Common myeloid progenitor, CD34-positive (primary cell): ENCODE data around the gene PPP1R1B.
A peak's percentile ranks its signal among the peaks of the same experiment; 100 is the strongest.

Experiments used
- CTCF ChIA-PET: fragments of 350-600 bp; sonication (Branson Sonifier 250); formaldehyde crosslinking; loops from one replicate; lab custom pipeline; 2021; ENCODE audit warnings: antibody characterized with exemption; lab: Charles Lee
- POLR2A ChIA-PET: fragments of 350-600 bp; sonication (Branson Sonifier 250); formaldehyde crosslinking; loops from one replicate; lab custom pipeline; 2021; ENCODE audit warnings: antibody characterized with exemption; lab: Charles Lee
- DNase-seq, 3 donors: peaks; one replicate each; pipeline versions ENCODE4 v3.0.0 to v3.0.0-alpha.2; 2013
- H3K27ac ChIP-seq, 2 experiments: 1 replicate in 1 of 2; 2 replicates in 1 of 2; pipeline ENCODE4 v1.7.0; 2013; ENCODE audit warnings: inconsistent platforms in 2 of 2, low read length in 2 of 2, mild to moderate bottlenecking in 2 of 2, low read depth in 1 of 2, moderate library complexity in 1 of 2; ENCODE audit not compliant: severe bottlenecking in 2 of 2, insufficient read depth in 1 of 2, poor library complexity in 1 of 2
- H3K27me3 ChIP-seq, 5 experiments: replicated peaks in 2 of 5; 1 replicate in 3 of 5; 2 replicates in 2 of 5; pipeline versions ENCODE4 v1.6.1 to v1.7.0; 2013; ENCODE audit warnings: low read length in 4 of 5, mild to moderate bottlenecking in 2 of 5, moderate library complexity in 2 of 5, inconsistent platforms in 1 of 5; ENCODE audit not compliant: insufficient read depth in 5 of 5, control insufficient read depth in 4 of 5
- H3K36me3 ChIP-seq, 4 experiments: 1 replicate in 2 of 4; 2 replicates in 2 of 4; pipeline versions ENCODE4 v1.6.1 to v1.7.0; 2013; ENCODE audit warnings: low read length in 3 of 4, control low read depth in 1 of 4, mild to moderate bottlenecking in 1 of 4; ENCODE audit not compliant: control insufficient read depth in 4 of 4, insufficient read depth in 4 of 4
- H3K4me1 ChIP-seq, 4 experiments: 1 replicate in 3 of 4; 2 replicates in 1 of 4; pipeline versions ENCODE4 v1.6.1 to v1.7.1; 2013; ENCODE audit warnings: low read length in 3 of 4, mild to moderate bottlenecking in 3 of 4, control low read depth in 1 of 4, inconsistent platforms in 1 of 4, moderate library complexity in 1 of 4; ENCODE audit not compliant: control insufficient read depth in 4 of 4, insufficient read depth in 4 of 4; ENCODE audit errors: control extremely low read depth in 1 of 4
- H3K4me3 ChIP-seq, 7 experiments: 1 replicate in 4 of 7; 2 replicates in 3 of 7; pipeline versions ENCODE4 v1.5.1 to v1.7.0; 2013; ENCODE audit warnings: mild to moderate bottlenecking in 7 of 7, low read length in 6 of 7, moderate library complexity in 6 of 7, inconsistent platforms in 2 of 7, low read depth in 2 of 7, control low read depth in 1 of 7; ENCODE audit not compliant: insufficient read depth in 4 of 7, control insufficient read depth in 1 of 7; ENCODE audit errors: extremely low read depth in 1 of 7
- H3K9me3 ChIP-seq, 5 experiments: 1 replicate in 4 of 5; 2 replicates in 1 of 5; pipeline versions ENCODE4 v1.6.1 to v1.7.1; 2013; ENCODE audit warnings: low read length in 4 of 5, mild to moderate bottlenecking in 2 of 5, inconsistent platforms in 1 of 5, low read depth in 1 of 5, moderate library complexity in 1 of 5; ENCODE audit not compliant: control insufficient read depth in 4 of 5, insufficient read depth in 2 of 5; ENCODE audit errors: control extremely low read depth in 1 of 5
- WGBS: methylation state at CpG from one replicate; pipeline ENCODE4 v1.1.5; 2013; ENCODE audit not compliant: insufficient coverage; 5-methylcytosine and 5-hydroxymethylcytosine counted together

Gene PPP1R1B

GRCh38 chr17:39617100-39617445 is 9.7 kb upstream of the PPP1R1B start:
- no peak for DNase-seq
- POLR2A ChIA-PET, result no interaction called here
- no CpG with 5 or more reads among the region's 3 CpGs for WGBS
- Histone ChIP-seq H3K9me3 (no peaks in the 10 kb centered on the region), H3K27ac (no peak overlapping the region), H3K27me3 (peaks cover 0 to 42% (median 33%) of the 10 kb centered on the region in 5 experiments), H3K4me1 (peaks cover 0 to 18% (median 15%) of the 10 kb centered on the region in 4 experiments), H3K36me3 (no peaks in the 10 kb centered on the region), H3K4me3 (peak overlapping the region in 2 of 7 experiments; percentile 52 to 79)
- CTCF ChIA-PET, result interaction anchor here (0.9 to 20.3 kb wide), 4 partner anchors 34 to 89 kb away, joined by 3 to 445 read pairs (median 66); partner anchors contain the start of genes PNMT and TCAP

GRCh38 chr17:39617446-39618245 is 9.1 kb upstream of the PPP1R1B start:
- peaks cover 0 to 22% (median 17%) of the 10 kb centered on the region in 4 experiments for H3K4me1 ChIP-seq
- DNase-seq, result peak; percentile 48 to 70 (median 60)
- ChIA-PET CTCF (interaction anchor here (1.0 to 20.3 kb wide), 5 partner anchors 34 to 90 kb away, joined by 3 to 445 read pairs (median 102); partner anchors contain the start of genes PNMT and TCAP), POLR2A (no interaction called here)
- H3K27ac ChIP-seq, result no peak overlapping the region
- H3K9me3 ChIP-seq, result no peaks in the 10 kb centered on the region
- 1% methylated on average over 63 of the region's 79 CpGs for WGBS
- peak overlapping the region in 5 of 7 experiments; percentile 17 to 79 (median 59) for H3K4me3 ChIP-seq
- peaks cover 0 to 40% (median 28%) of the 10 kb centered on the region in 5 experiments for H3K27me3 ChIP-seq
- H3K36me3 ChIP-seq, result no peaks in the 10 kb centered on the region

- ChIA-PET POLR2A (no interaction called here), CTCF (interaction anchor here (0.9 to 20.3 kb wide), 9 partner anchors 14 to 81 kb away, joined by 3 to 445 read pairs (median 76); partner anchors contain the start of genes ERBB2, PNMT and TCAP)
- H3K9me3 ChIP-seq, result no peaks in the 10 kb centered on the region
- H3K4me3 ChIP-seq, result peak overlapping the region in 6 of 7 experiments; percentile 27 to 79 (median 60)
- no peak overlapping the region for H3K27ac ChIP-seq
- WGBS, result 0% methylated on average over 14 of the region's 33 CpGs
- no peaks in the 10 kb centered on the region for H3K36me3 ChIP-seq
- peaks cover 0 to 40% (median 23%) of the 10 kb centered on the region in 5 experiments for H3K27me3 ChIP-seq
- DNase-seq, result no peak
- H3K4me1 ChIP-seq, result peaks cover 0 to 24% (median 19%) of the 10 kb centered on the region in 4 experiments
Measured at GRCh38 chr17:39618246-39618913, 8.4 kb upstream of the PPP1R1B start.

GRCh38 chr17:39618956-39619785 is 7.6 kb upstream of the PPP1R1B start:
- 67% methylated on average over 9 of the region's 13 CpGs for WGBS
- Histone ChIP-seq H3K9me3 (no peaks in the 10 kb centered on the region), H3K4me1 (peaks cover 0 to 24% (median 19%) of the 10 kb centered on the region in 4 experiments), H3K4me3 (peak overlapping the region in 4 of 7 experiments; percentile 27 to 79 (median 70)), H3K36me3 (no peaks in the 10 kb centered on the region), H3K27ac (no peak overlapping the region), H3K27me3 (peaks cover 0 to 40% (median 19%) of the 10 kb centered on the region in 5 experiments)
- POLR2A ChIA-PET, result interaction anchor here (3.0 kb wide), 1 partner anchor 18 kb away, joined by 9 read pairs; the partner anchor contains the start of gene STARD3
- no peak for DNase-seq
- CTCF ChIA-PET, result interaction anchor here (0.8 to 20.3 kb wide), 11 partner anchors 14 to 126 kb away, joined by 3 to 445 read pairs (median 5); partner anchors contain the start of genes ERBB2, PNMT and TCAP

GRCh38 chr17:39619786-39620101 is 7.0 kb upstream of the PPP1R1B start:
- ChIA-PET CTCF (interaction anchor here (0.8 to 20.3 kb wide), 10 partner anchors 13 to 133 kb away, joined by 3 to 445 read pairs (median 40); partner anchors contain the start of genes ERBB2, PNMT and TCAP), POLR2A (interaction anchor here (3.0 kb wide), 1 partner anchor 18 kb away, joined by 9 read pairs; the partner anchor contains the start of gene STARD3)
- peaks cover 0 to 24% (median 19%) of the 10 kb centered on the region in 4 experiments for H3K4me1 ChIP-seq
- no peaks in the 10 kb centered on the region for H3K9me3 ChIP-seq
- H3K4me3 ChIP-seq, result no peak overlapping the region
- no peak for DNase-seq
- no CpG with 5 or more reads among the region's 1 CpG for WGBS
- H3K27ac ChIP-seq, result no peak overlapping the region
- no peaks in the 10 kb centered on the region for H3K36me3 ChIP-seq
- peaks cover 0 to 40% (median 22%) of the 10 kb centered on the region in 5 experiments for H3K27me3 ChIP-seq
